CD4-positive, alpha-beta T cell (primary cell): ENCODE data around the gene GPR153. TPM values are rescaled to one million over a fixed set of nuclear protein-coding genes. Genes with fewer than 3 reads are reported as not detected.

Experiments used
- ATAC-seq: fragments of 200-7000 bp; cut with Tn5 transposase; one replicate; pipeline ENCODE4 v1.10.0; 2022; ENCODE audit warnings: mild to moderate bottlenecking; ENCODE audit not compliant: poor library complexity
- CTCF ChIA-PET: fragments of 350-600 bp; sonication (Branson Sonifier 250); formaldehyde crosslinking; loops from one replicate; lab custom pipeline; 2021; ENCODE audit warnings: antibody characterized with exemption, inconsistent platforms; lab: Charles Lee
- POLR2A ChIA-PET: fragments of 350-600 bp; sonication (Branson Sonifier 250); formaldehyde crosslinking; loops from one replicate; lab custom pipeline; 2021; ENCODE audit warnings: antibody characterized with exemption, inconsistent platforms; lab: Charles Lee
- DNase-seq, 14 experiments: peaks; one replicate each; pipeline ENCODE4 v3.0.0-alpha.2; 2013 to 2020; ENCODE audit warnings: mixed read lengths in 2 of 14
- H3K27ac ChIP-seq, 2 donors: one replicate each; pipeline versions ENCODE4 v1.5.1 to v1.7.0; 2013; ENCODE audit warnings: low read length in 2 of 2, low read depth in 1 of 2, mild to moderate bottlenecking in 1 of 2
- H3K27me3 ChIP-seq, 2 experiments: 1 replicate in 1 of 2; 2 replicates in 1 of 2; pipeline versions ENCODE4 v1.6.1 to v1.7.0; 2013; ENCODE audit warnings: low read length in 2 of 2, control low read depth in 1 of 2, mild to moderate bottlenecking in 1 of 2, moderate library complexity in 1 of 2; ENCODE audit not compliant: insufficient read depth in 2 of 2, control insufficient read depth in 1 of 2
- H3K36me3 ChIP-seq: one replicate; pipeline ENCODE4 v1.6.1; 2013; ENCODE audit warnings: low read length, control low read depth; ENCODE audit not compliant: insufficient read depth
- H3K4me1 ChIP-seq: one replicate; pipeline ENCODE4 v1.6.1; 2013; ENCODE audit warnings: low read length, control low read depth; ENCODE audit not compliant: insufficient read depth
- H3K4me3 ChIP-seq: one replicate; pipeline ENCODE4 v1.5.1; 2013; ENCODE audit warnings: mild to moderate bottlenecking, low read length, moderate library complexity
- H3K9me3 ChIP-seq, 2 experiments: 1 replicate in 1 of 2; 2 replicates in 1 of 2; pipeline versions ENCODE4 v1.6.1 to v1.7.0; 2013; ENCODE audit warnings: low read length in 2 of 2, mild to moderate bottlenecking in 2 of 2, control low read depth in 1 of 2, moderate library complexity in 1 of 2; ENCODE audit not compliant: control insufficient read depth in 1 of 2, insufficient read depth in 1 of 2
- H3K27ac Mint-ChIP-seq: one replicate; pipeline ENCODE4 v1.8.0; 2020; ENCODE audit warnings: mixed read lengths
- H3K27me3 Mint-ChIP-seq: one replicate; pipeline ENCODE4 v1.8.0; 2021; ENCODE audit warnings: mixed read lengths
- H3K36me3 Mint-ChIP-seq: one replicate; pipeline ENCODE4 v1.8.0; 2021; ENCODE audit warnings: low read depth, mixed read lengths
- H3K4me1 Mint-ChIP-seq: one replicate; pipeline ENCODE4 v1.8.0; 2021; ENCODE audit warnings: low read depth, mixed read lengths
- H3K4me3 Mint-ChIP-seq: one replicate; pipeline ENCODE4 v1.8.0; 2020; ENCODE audit warnings: mild to moderate bottlenecking, mixed read lengths
- H3K9me3 Mint-ChIP-seq: one replicate; pipeline ENCODE4 v1.8.0; 2020; ENCODE audit warnings: mixed read lengths
- CTCF ChIP-seq: fragments of 200-600 bp; IDR thresholded peaks from one replicate; pipeline ENCODE4 v1.8.0; 2022; ENCODE audit warnings: antibody characterized with exemption, mild to moderate bottlenecking
- intact Hi-C, 2 experiments: fragments of 100-400 bp; cut with DNase I in 1 of 2; cut with micrococcal nuclease in 1 of 2; formaldehyde crosslinking; loops; one replicate each; pipeline versions ENCODE4 v1.15.1 to v1.9.0; 2023 to 2025; cut with DNase I, micrococcal nuclease
- total RNA-seq, 174 experiments: library from RNA in 2 of 174; stranded (reverse) in 2 of 174; gene quantifications; one replicate each; pipeline ENCODE4 v1.2.3 and lab custom pipeline; 2021 to 2026

The GPR153 gene
- total RNA-seq, 2 experiments from 2014 or later = 0.14 to 0.19 TPM

DNA sequence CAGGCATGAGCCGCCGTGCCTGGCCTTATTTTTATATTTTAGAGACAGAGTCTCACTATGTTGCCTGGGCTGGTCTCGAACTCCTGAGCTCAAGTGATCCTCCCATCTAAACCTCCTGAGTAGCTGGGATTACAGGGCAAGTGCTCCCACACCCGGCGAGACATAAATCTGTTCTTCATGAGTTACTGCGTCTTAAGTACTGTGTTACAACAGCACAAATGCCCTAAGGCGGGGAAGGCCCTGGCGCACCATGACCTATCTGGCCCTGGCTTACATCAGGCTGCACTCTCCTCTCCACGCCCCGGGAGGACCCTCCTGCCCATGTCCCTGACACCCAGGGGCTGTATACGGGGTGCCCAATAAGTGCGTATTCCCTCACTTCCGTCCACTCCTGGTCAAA, 4.3 kb downstream of the GPR153 start:
- ChIA-PET POLR2A (no interaction called here), CTCF (no interaction called here)
- no peak for TF ChIP-seq CTCF
- Histone ChIP-seq H3K27ac (no peak overlapping the region), H3K9me3 (no peaks in the 10 kb centered on the region), H3K27me3 (peaks cover 9 to 10% of the 10 kb centered on the region in 2 experiments), H3K4me3 (no peak overlapping the region), H3K4me1 (peaks cover 17% of the 10 kb centered on the region), H3K36me3 (no peaks in the 10 kb centered on the region)
- H3K4me1 Mint-ChIP-seq = no peaks in the 10 kb centered on the region
- no peaks in the 10 kb centered on the region for H3K36me3 Mint-ChIP-seq
- peaks cover 14% of the 10 kb centered on the region for H3K27me3 Mint-ChIP-seq
- DNase-seq (no peak), ATAC-seq (no peak)
- intact Hi-C loops = no loop called here
- H3K9me3 Mint-ChIP-seq = no peaks in the 10 kb centered on the region
- H3K4me3 Mint-ChIP-seq = no peak overlapping the region
- no peak overlapping the region for H3K27ac Mint-ChIP-seq

DNA sequence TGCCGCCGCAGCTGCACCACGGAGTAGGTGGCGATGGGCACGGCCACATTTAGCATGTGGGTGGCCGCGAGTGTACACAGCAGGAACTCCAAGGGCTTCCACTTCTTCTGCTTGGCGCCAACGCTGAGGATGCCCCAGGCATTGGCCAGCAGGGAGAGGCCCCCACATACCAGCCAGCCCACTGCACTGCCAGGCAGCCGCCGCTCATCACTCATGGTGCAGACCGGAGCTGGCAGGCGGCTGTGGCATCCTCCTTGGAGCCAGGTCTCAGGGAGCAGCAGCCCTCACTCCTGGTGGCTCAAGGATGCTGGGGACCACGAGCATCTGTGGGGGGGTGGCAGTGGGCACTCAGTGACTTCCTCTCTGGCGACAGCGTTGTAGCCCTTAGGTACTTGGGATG, 6.2 kb downstream of the GPR153 start:
- ChIA-PET CTCF (no interaction called here), POLR2A (no interaction called here)
- H3K36me3 ChIP-seq = no peaks in the 10 kb centered on the region
- peaks cover 0 to 4% of the 10 kb centered on the region in 2 experiments for H3K9me3 ChIP-seq
- H3K27ac ChIP-seq = no peak overlapping the region
- no peak overlapping the region for H3K27ac Mint-ChIP-seq
- H3K27me3 ChIP-seq = peaks cover 17% of the 10 kb centered on the region in 2 experiments
- peaks cover 27% of the 10 kb centered on the region for H3K27me3 Mint-ChIP-seq
- no peaks in the 10 kb centered on the region for H3K36me3 Mint-ChIP-seq
- TF ChIP-seq CTCF = no peak
- H3K9me3 Mint-ChIP-seq = no peaks in the 10 kb centered on the region
- H3K4me1 ChIP-seq = peaks cover 4% of the 10 kb centered on the region
- no peak for DNase-seq
- no peak for ATAC-seq
- intact Hi-C loops = no loop called here
- H3K4me3 ChIP-seq = no peak overlapping the region
- H3K4me1 Mint-ChIP-seq = no peaks in the 10 kb centered on the region
- H3K4me3 Mint-ChIP-seq = no peak overlapping the region

DNA sequence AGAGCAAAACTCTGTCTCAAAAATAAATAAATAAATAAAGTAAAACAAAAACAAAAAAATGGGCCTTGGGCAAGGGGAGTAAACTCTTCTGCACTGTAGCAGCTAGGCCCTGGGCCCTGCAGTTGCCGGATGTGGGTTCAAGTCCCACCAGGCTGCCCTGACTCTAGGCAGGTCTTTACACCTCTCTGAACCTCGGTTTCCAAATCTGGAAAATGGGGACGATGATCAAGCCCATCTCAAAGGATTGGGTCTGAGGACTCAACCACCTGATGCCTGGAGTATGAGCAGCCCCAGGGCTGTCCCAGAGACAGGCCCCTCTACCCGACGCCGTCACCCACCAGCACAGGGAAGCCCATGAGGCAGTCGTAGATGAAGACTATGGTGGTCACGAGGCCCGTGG, 7.5 kb downstream of the GPR153 start:
- H3K9me3 ChIP-seq = peaks cover 0 to 4% of the 10 kb centered on the region in 2 experiments
- ATAC-seq (no peak), DNase-seq (no peak)
- H3K27ac Mint-ChIP-seq = no peak overlapping the region
- no peak for TF ChIP-seq CTCF
- ChIA-PET POLR2A (interaction anchor here (0.6 kb wide), 1 partner anchor 155 kb away, joined by 3 read pairs; no protein-coding TSS in a partner anchor), CTCF (no interaction called here)
- no peaks in the 10 kb centered on the region for H3K9me3 Mint-ChIP-seq
- H3K36me3 ChIP-seq = no peaks in the 10 kb centered on the region
- no peak overlapping the region for H3K27ac ChIP-seq
- H3K4me3 ChIP-seq = no peak overlapping the region
- peaks cover 27% of the 10 kb centered on the region for H3K27me3 Mint-ChIP-seq
- intact Hi-C loops = no loop called here
- H3K36me3 Mint-ChIP-seq = no peaks in the 10 kb centered on the region
- H3K4me1 Mint-ChIP-seq = no peaks in the 10 kb centered on the region
- no peak overlapping the region for H3K4me3 Mint-ChIP-seq
- H3K4me1 ChIP-seq = peaks cover 3% of the 10 kb centered on the region
- peaks cover 19 to 26% of the 10 kb centered on the region in 2 experiments for H3K27me3 ChIP-seq
